ENCODE results near the gene TCP11L1.
A peak's percentile ranks its signal among the peaks of the same experiment; 100 is the strongest.
"Not testable (repeated sequence)": the region's sequence is repeated elsewhere in the genome, so short reads cannot be mapped to it uniquely, and the experiment has no call there.

The TCP11L1 gene

DNA sequence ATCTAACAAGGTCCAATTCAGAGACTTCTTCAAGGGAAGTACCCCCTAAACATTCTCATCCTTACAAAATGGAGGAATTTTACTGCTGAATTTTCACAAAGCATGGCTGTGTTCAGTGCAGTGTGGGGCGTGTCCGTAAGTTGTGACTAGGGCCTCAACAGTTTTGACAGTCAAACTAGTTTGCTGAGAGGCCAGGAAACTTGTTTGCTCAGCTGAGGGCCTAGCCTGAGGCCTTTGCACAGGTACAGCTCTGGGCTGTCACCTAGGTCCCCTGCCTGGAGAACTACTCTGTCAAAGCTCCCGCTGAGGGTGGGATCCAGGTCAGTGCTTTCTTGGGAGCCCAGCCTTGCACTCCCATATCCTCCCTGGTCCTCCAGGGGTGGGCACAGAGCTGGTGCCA is 27.9 kb downstream of the TCP11L1 start:
- no peak for DNase-seq (ENCODE audit: low spot score)

GRCh38 chr11:33068611-33069340 is 29.4 kb downstream of the TCP11L1 start:
- no peak for DNase-seq (ENCODE audit: low spot score)

DNA sequence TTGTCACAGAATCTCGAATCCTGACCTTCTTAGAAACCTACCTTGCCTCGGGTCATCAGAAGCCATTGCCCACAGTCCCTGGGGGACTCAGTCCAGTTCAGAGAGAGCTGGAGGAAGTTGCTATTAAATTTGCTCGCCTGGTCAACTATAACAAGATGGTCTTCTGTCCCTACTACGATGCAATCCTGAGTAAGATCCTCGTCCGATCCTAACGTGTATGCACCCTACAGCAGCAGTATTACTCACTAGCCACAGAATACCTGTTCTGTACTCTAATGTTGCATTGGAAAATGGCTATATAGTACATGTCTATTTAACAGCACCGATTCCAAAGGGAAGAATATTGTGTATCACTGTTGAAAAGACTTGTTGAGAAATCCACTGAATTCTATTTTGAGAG is 33.1 kb downstream of the TCP11L1 start:
- DNase-seq (ENCODE audit: low spot score): no peak

- no peak for DNase-seq (ENCODE audit: low spot score)
Observed at GRCh38 chr11:33083918-33084317, 44.5 kb downstream of the TCP11L1 start.

DNA sequence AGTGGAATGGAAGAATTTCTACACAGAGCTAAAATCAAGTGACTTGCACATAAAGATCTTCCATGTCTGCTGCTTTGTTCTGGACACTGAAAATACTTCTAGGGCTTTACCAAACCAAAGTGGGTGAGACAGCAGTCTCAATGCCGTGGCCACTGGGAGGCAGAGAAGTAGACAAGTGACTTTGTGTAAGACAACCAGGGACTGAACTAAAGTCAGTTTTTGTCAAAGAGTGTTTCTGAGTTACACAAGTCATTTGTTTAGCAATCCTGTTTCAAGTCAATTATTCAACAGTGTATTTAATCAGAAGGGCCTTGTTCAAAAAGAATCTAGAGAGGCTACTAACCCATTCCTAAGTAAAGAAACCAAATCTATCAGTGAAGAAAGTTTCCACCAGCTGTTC is 46.6 kb downstream of the TCP11L1 start:
- no peak for DNase-seq (ENCODE audit: low spot score)

- DNase-seq (ENCODE audit: low spot score): peak; percentile 55
Observed at GRCh38 chr11:33089776-33090175, 50.4 kb downstream of the TCP11L1 start.

GRCh38 chr11:33094157-33094556 is 54.8 kb downstream of the TCP11L1 start:
- no peak for DNase-seq (ENCODE audit: low spot score)

GRCh38 chr11:33103836-33104235 is 64.5 kb downstream of the TCP11L1 start:
- no peak for DNase-seq (ENCODE audit: low spot score)

DNA sequence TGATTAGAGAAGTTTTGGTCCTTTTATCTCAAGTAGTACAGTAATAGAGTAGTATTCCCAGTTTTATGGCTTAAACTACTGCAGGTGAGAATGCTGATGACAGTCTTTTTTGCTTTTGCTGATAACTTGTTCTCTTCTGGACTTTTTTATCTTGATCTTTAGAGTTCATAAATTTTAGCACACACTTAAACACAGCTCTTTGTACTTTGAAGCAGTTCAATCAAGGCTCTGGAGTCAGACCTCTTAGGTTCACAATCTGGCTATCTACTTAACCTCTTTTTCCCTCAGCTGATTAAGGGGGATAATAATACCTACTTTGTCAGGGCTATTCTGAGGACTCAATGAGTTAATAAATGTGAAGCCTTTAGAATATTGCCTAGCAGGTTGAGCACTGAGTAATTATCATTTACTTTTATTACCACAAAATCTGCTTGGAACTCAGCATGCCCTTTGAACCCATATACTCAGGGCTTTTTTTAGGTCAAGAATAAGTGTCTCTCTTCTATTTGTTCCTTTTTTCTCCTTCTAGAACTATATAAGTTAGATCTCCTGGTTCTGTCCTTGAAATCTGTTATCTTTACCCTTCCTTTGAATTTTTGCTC is 70.0 kb downstream of the TCP11L1 start:
- DNase-seq (ENCODE audit: low spot score): no peak

DNA sequence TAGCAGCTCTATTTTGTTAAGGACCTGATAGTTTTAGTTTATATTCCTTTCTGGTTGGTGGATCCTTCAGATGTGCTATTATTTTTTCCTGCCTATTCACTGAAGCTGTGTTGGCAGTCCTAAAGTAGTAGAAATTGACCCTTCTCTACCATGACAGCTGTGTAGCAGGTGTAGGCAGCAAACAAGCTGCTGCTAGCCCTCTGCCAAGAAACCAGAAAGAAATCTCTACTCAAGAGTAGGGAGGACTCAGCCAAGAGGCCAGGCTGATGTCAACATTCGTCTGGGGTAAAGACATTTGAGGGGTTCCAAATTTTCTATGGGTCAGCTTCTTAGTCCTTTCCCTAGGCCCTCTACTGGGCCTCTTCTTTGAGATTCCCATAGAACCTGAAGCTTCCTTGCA is 70.7 kb downstream of the TCP11L1 start:
- no peak for DNase-seq (ENCODE audit: low spot score)

- peak; percentile 70 for DNase-seq (ENCODE audit: low spot score)
Observed at GRCh38 chr11:33116535-33116934, 77.2 kb downstream of the TCP11L1 start.

DNA sequence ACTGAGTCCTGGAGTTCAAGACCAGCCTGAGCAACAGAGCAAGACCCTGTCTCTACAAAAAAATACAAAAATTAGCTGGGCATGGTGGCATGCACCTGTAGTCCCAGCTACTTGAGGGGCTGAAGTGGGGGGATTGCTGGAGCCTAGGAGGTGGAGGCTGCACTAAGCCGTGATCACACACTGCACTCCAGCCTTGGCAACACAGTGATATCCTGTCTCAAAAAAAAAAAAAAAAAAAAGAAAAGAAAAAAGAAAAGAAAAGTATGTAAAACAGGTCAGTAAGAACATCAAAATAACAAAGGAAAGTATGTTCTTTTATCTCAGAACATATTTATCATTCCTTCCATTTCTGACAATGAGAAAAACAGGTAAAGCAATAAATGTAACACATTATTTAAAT is 83.3 kb downstream of the TCP11L1 start:
- not testable (repeated sequence) for DNase-seq (ENCODE audit: low spot score)

Data from kidney tubule cell (primary cell).